Naive thymus-derived CD4-positive, alpha-beta T cell (primary cell): ENCODE data around the gene THUMPD3. TPM values are rescaled to one million over a fixed set of nuclear protein-coding genes. Genes with fewer than 3 reads are reported as not detected.

ENCODE experiments used
- ATAC-seq: fragments of 150-1000 bp; cut with Tn5 transposase; 2 replicates; pipeline ENCODE4 v1.10.0; 2021; ENCODE audit warnings: mild to moderate bottlenecking, moderate library complexity
- CTCF ChIA-PET: fragments of 350-600 bp; sonication (Branson Sonifier 250); formaldehyde crosslinking; loops from one replicate; lab custom pipeline; 2021; ENCODE audit warnings: antibody characterized with exemption; lab: Charles Lee
- POLR2A ChIA-PET: fragments of 350-600 bp; sonication (Branson Sonifier 250); formaldehyde crosslinking; loops from one replicate; lab custom pipeline; 2021; ENCODE audit warnings: antibody characterized with exemption, inconsistent platforms; lab: Charles Lee
- DNase-seq, 9 donors: peaks; one replicate each; pipeline versions ENCODE4 v3.0.0 to v3.0.0-alpha.2; 2020 to 2022; ENCODE audit warnings: mixed read lengths in 1 of 9
- H3K27ac ChIP-seq: one replicate; pipeline ENCODE4 v1.7.0; 2013; ENCODE audit warnings: mild to moderate bottlenecking, low read depth, low read length, moderate library complexity
- H3K27me3 ChIP-seq, 2 donors: one replicate each; pipeline ENCODE4 v1.7.0; 2013; ENCODE audit warnings: low read length in 2 of 2, mild to moderate bottlenecking in 2 of 2, moderate library complexity in 2 of 2; ENCODE audit not compliant: control insufficient read depth in 2 of 2, insufficient read depth in 2 of 2
- H3K36me3 ChIP-seq, 3 experiments: 1 replicate in 2 of 3; 2 replicates in 1 of 3; pipeline ENCODE4 v1.7.0; 2013; ENCODE audit warnings: low read length in 3 of 3, mild to moderate bottlenecking in 3 of 3, moderate library complexity in 1 of 3; ENCODE audit not compliant: insufficient read depth in 3 of 3, control insufficient read depth in 2 of 3
- H3K4me1 ChIP-seq, 2 donors: one replicate each; pipeline ENCODE4 v1.7.0; 2013; ENCODE audit warnings: low read length in 2 of 2, mild to moderate bottlenecking in 2 of 2, moderate library complexity in 1 of 2; ENCODE audit not compliant: control insufficient read depth in 2 of 2, insufficient read depth in 2 of 2
- H3K4me3 ChIP-seq: 2 replicates; pipeline ENCODE4 v1.7.0; 2013; ENCODE audit warnings: mild to moderate bottlenecking, low read length
- H3K9me3 ChIP-seq, 3 experiments: 1 replicate in 2 of 3; 2 replicates in 1 of 3; pipeline ENCODE4 v1.7.0; 2013; ENCODE audit warnings: low read length in 3 of 3; ENCODE audit not compliant: control insufficient read depth in 2 of 3
- H3K27ac Mint-ChIP-seq, 9 donors: one replicate each; pipeline ENCODE4 v1.8.0; 2020 to 2022; ENCODE audit warnings: mixed read lengths in 9 of 9, mild to moderate bottlenecking in 8 of 9, moderate library complexity in 5 of 9, inconsistent platforms in 2 of 9
- H3K27me3 Mint-ChIP-seq, 5 donors: one replicate each; pipeline ENCODE4 v1.8.0; 2021 to 2022; ENCODE audit warnings: mixed read lengths in 5 of 5, mild to moderate bottlenecking in 1 of 5
- H3K36me3 Mint-ChIP-seq, 5 donors: one replicate each; pipeline ENCODE4 v1.8.0; 2020 to 2022; ENCODE audit warnings: mixed read lengths in 5 of 5, mild to moderate bottlenecking in 3 of 5, inconsistent platforms in 1 of 5
- H3K4me1 Mint-ChIP-seq, 7 donors: one replicate each; pipeline ENCODE4 v1.8.0; 2020 to 2022; ENCODE audit warnings: mixed read lengths in 7 of 7, mild to moderate bottlenecking in 3 of 7, inconsistent platforms in 1 of 7
- H3K4me3 Mint-ChIP-seq, 10 donors: one replicate each; pipeline ENCODE4 v1.8.0; 2020 to 2022; ENCODE audit warnings: mild to moderate bottlenecking in 10 of 10, mixed read lengths in 10 of 10, moderate library complexity in 6 of 10, inconsistent platforms in 2 of 10
- H3K9me3 Mint-ChIP-seq, 11 donors: one replicate each; pipeline ENCODE4 v1.8.0; 2020 to 2022; ENCODE audit warnings: mixed read lengths in 11 of 11, mild to moderate bottlenecking in 4 of 11, inconsistent platforms in 1 of 11, moderate library complexity in 1 of 11
- intact Hi-C, 2 donors: fragments of 100-400 bp; cut with micrococcal nuclease; formaldehyde crosslinking; loops; one replicate each; pipeline ENCODE4 v1.15.1; 2023
- polyA plus RNA-seq, 2 donors: library from polyadenylated mRNA; unstranded; fragments of 300-500 nt; fragmentation: Illumina TruSeq; gene quantifications; one replicate each; pipeline ENCODE4 v1.2.3, GENCODE V29; 2021
- total RNA-seq, 6 experiments: library from RNA in 5 of 6; stranded (reverse) in 5 of 6; gene quantifications; 1 replicate in 5 of 6; 2 replicates in 1 of 6; pipeline ENCODE4 v1.2.3 and lab custom pipeline; 2021 to 2026

Gene THUMPD3, protein sequence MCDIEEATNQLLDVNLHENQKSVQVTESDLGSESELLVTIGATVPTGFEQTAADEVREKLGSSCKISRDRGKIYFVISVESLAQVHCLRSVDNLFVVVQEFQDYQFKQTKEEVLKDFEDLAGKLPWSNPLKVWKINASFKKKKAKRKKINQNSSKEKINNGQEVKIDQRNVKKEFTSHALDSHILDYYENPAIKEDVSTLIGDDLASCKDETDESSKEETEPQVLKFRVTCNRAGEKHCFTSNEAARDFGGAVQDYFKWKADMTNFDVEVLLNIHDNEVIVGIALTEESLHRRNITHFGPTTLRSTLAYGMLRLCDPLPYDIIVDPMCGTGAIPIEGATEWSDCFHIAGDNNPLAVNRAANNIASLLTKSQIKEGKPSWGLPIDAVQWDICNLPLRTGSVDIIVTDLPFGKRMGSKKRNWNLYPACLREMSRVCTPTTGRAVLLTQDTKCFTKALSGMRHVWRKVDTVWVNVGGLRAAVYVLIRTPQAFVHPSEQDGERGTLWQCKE
- total RNA-seq = 10 to 100 TPM; 39.4 to 54.8 (median 42.4) TPM
- 10 to 100 TPM; 24.1 to 25.9 TPM for polyA plus RNA-seq
- 36.7 reads per million, percentile 64 among the genes with 10 or more reads in this experiment for total RNA-seq (lab: John Stamatoyannopoulos, UW)

DNA sequence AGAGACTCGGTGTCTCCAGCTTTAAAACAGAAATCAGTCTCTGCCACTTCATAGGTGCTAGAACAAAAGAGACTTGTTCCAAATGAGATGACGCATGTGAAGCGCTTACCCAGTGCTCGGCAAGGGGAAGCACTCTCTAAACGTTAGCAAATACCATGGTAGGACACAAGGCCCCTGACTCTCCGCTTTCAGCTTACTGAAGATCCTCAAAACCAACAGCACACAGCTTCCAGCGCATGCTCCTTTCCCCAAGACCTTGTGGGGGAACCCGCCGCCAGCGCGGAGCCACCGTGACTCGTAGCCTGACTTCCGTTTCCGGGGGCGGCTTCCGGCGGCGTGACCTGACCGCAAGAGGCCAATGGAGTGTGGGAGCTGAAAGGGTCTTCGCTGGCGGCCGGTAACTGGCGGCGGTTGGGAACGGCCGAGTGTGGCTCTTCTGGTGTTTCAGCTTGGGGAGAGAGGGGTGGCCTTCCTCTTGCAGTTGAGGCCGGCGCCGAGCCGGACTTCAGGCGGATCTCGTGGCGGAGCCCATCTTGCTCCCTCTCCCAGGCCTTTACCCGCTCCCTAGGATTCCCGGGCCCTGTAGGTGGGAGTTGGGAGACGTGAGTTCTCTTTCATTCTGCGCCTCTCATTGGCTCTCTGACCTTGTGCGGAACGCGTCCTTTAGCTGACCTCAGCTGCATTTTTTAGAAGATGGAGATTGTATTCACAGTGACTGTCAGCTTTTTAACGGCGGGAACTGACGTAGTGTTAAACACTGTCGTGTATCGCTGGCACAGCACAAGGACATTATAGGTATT is at the start of gene THUMPD3:
Gene THUMPD3 (plus strand): TSS at position 324 of the 800 bp plus-strand sequence. CDS start 2,015 bp downstream, outside the sequence.
- peaks cover 0 to 22% (median 12%) of the 10 kb centered on the region in 5 donors for H3K36me3 Mint-ChIP-seq
- H3K4me1 Mint-ChIP-seq = peaks cover 0 to 44% (median 30%) of the 10 kb centered on the region in 7 donors
- peak within 1 kb of the TSS; percentile 96 to 100 (median 98) for H3K27ac Mint-ChIP-seq
- Histone ChIP-seq H3K9me3 (no peaks in the 10 kb centered on the region), H3K27me3 (no peaks in the 10 kb centered on the region), H3K4me3 (peak within 1 kb of the TSS; percentile 99), H3K27ac (peak within 1 kb of the TSS; percentile 85), H3K4me1 (peaks cover 7 to 14% of the 10 kb centered on the region in 2 donors), H3K36me3 (peaks cover 10 to 25% (median 14%) of the 10 kb centered on the region in 3 experiments)
- ATAC-seq = peak; percentile 94
- POLR2A ChIA-PET = interaction anchor here (0.6 to 8.1 kb wide), 18 partner anchors 10 to 528 kb away, joined by 3 to 150 read pairs (median 5); partner anchors contain the start of genes MTMR14 and SETD5
- H3K4me3 Mint-ChIP-seq = peak within 1 kb of the TSS; percentile 94 to 100 (median 98)
- H3K9me3 Mint-ChIP-seq = peaks cover 0 to 2% (median 0%) of the 10 kb centered on the region in 11 donors
- H3K27me3 Mint-ChIP-seq = peaks cover 0 to 3% (median 0%) of the 10 kb centered on the region in 5 donors
- intact Hi-C loops = loop anchor here (1.0 to 10.0 kb wide), 11 partner anchors 10 to 572 kb away; partner anchors contain the start of genes MTMR14 (in 2 of the 2), RAD18 (in 2 of the 2), BRPF1 (in 1 of the 2) and CRELD1 (in 1 of the 2)
- CTCF ChIA-PET = interaction anchor here (1.5 to 2.5 kb wide), 3 partner anchors 9 to 61 kb away, joined by 3 to 15 read pairs (median 10); partner anchors contain the start of gene SETD5
- DNase-seq = peak; percentile 77 to 97 (median 85)

- H3K36me3 ChIP-seq = no peaks in the 10 kb centered on the region
- H3K4me1 Mint-ChIP-seq = peaks cover 0 to 1% (median 0%) of the 10 kb centered on the region in 7 donors
- no peak overlapping the region for H3K4me3 ChIP-seq
- no peak overlapping the region for H3K27ac ChIP-seq
- DNase-seq (no peak), ATAC-seq (no peak)
- intact Hi-C loops = no loop called here
- H3K4me1 ChIP-seq = no peaks in the 10 kb centered on the region
- H3K36me3 Mint-ChIP-seq = no peaks in the 10 kb centered on the region
- no peaks in the 10 kb centered on the region for H3K9me3 ChIP-seq
- H3K27me3 Mint-ChIP-seq = peaks cover 4 to 14% (median 8%) of the 10 kb centered on the region in 5 donors
- POLR2A ChIA-PET = no interaction called here
- H3K27me3 ChIP-seq = no peaks in the 10 kb centered on the region
- no peaks in the 10 kb centered on the region for H3K9me3 Mint-ChIP-seq
- no peak overlapping the region for H3K4me3 Mint-ChIP-seq
- CTCF ChIA-PET = no interaction called here
- H3K27ac Mint-ChIP-seq = no peak overlapping the region
Observed at GRCh38 chr3:9314796-9315195, 48.1 kb upstream of the THUMPD3 start.

DNA sequence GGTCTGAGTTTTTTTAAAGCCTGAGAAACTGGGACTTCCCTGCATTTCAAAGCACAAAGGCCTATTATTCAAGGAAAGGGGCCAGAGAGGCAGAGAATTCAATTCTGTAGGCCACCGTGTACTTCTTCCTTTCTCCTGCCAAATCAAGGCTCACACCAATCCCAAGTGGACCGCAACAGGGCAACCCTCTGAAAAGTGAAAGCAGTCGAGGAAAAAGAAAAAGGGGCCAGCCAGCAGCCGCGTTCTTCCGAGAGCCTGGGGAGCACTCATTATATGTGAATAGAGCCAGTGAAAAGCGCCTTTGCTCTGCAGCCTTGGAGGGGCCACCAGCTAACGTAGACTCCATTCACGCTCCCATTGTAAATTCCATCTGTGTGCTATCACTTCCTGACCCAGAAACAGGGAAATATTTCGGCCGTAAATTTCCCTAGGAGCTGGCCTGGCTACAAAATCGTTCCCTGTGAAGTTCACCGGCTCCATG is 45.9 kb upstream of the THUMPD3 start:
- ATAC-seq (no peak), DNase-seq (no peak)
- no peaks in the 10 kb centered on the region for H3K9me3 Mint-ChIP-seq
- no peak overlapping the region for H3K27ac ChIP-seq
- peaks cover 4 to 14% (median 8%) of the 10 kb centered on the region in 5 donors for H3K27me3 Mint-ChIP-seq
- H3K4me3 Mint-ChIP-seq = no peak overlapping the region
- H3K9me3 ChIP-seq = no peaks in the 10 kb centered on the region
- no peaks in the 10 kb centered on the region for H3K4me1 Mint-ChIP-seq
- ChIA-PET CTCF (interaction anchor here (1.4 kb wide), 1 partner anchor 13 kb away, joined by 3 read pairs; no protein-coding TSS in a partner anchor), POLR2A (no interaction called here)
- H3K36me3 ChIP-seq = no peaks in the 10 kb centered on the region
- H3K27ac Mint-ChIP-seq = no peak overlapping the region
- no peaks in the 10 kb centered on the region for H3K27me3 ChIP-seq
- no peaks in the 10 kb centered on the region for H3K4me1 ChIP-seq
- H3K36me3 Mint-ChIP-seq = no peaks in the 10 kb centered on the region
- intact Hi-C loops = no loop called here
- H3K4me3 ChIP-seq = no peak overlapping the region

GRCh38 chr3:9322780-9323179 is 40.1 kb upstream of the THUMPD3 start:
- Mint-ChIP-seq H3K27ac (no peak overlapping the region), H3K27me3 (peaks cover 0 to 2% (median 0%) of the 10 kb centered on the region in 5 donors), H3K4me3 (no peak overlapping the region), H3K4me1 (no peaks in the 10 kb centered on the region), H3K36me3 (peaks cover 0 to 4% (median 0%) of the 10 kb centered on the region in 5 donors), H3K9me3 (no peaks in the 10 kb centered on the region)
- CTCF ChIA-PET = no interaction called here
- no peaks in the 10 kb centered on the region for H3K36me3 ChIP-seq
- H3K27me3 ChIP-seq = no peaks in the 10 kb centered on the region
- DNase-seq (no peak), ATAC-seq (no peak)
- no peaks in the 10 kb centered on the region for H3K9me3 ChIP-seq
- POLR2A ChIA-PET = no interaction called here
- no peak overlapping the region for H3K27ac ChIP-seq
- intact Hi-C loops = no loop called here
- no peak overlapping the region for H3K4me3 ChIP-seq
- H3K4me1 ChIP-seq = no peaks in the 10 kb centered on the region

DNA sequence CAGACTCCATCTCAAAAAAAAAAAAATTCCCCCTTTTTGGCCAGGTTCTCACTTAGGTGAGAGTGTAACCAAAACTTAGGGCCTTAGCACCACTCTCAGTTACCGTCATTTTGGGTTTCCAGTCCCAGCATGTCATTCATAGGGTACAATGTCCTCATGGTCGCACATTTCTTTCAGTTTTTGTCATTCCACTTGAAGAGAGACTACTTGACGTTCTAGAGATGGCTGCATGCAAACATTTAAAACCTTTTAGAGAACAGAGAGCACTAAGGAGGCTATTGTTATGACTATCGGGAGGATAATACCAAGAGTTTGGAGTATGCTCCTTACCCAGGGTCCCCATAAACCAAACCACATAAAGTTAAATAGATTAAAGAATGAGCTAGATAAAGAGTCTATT is 37.9 kb upstream of the THUMPD3 start:
- no peaks in the 10 kb centered on the region for H3K36me3 ChIP-seq
- CTCF ChIA-PET = no interaction called here
- Mint-ChIP-seq H3K27me3 (peaks cover 0 to 9% (median 5%) of the 10 kb centered on the region in 5 donors), H3K9me3 (no peaks in the 10 kb centered on the region), H3K4me3 (no peak overlapping the region), H3K27ac (no peak overlapping the region), H3K36me3 (peaks cover 0 to 8% (median 0%) of the 10 kb centered on the region in 5 donors), H3K4me1 (no peaks in the 10 kb centered on the region)
- no peaks in the 10 kb centered on the region for H3K27me3 ChIP-seq
- H3K4me3 ChIP-seq = no peak overlapping the region
- DNase-seq = no peak
- H3K27ac ChIP-seq = no peak overlapping the region
- no peaks in the 10 kb centered on the region for H3K9me3 ChIP-seq
- H3K4me1 ChIP-seq = no peaks in the 10 kb centered on the region
- POLR2A ChIA-PET = no interaction called here
- ATAC-seq = no peak
- intact Hi-C loops = no loop called here

GRCh38 chr3:9327578-9327977 is 35.3 kb upstream of the THUMPD3 start:
- Mint-ChIP-seq H3K36me3 (peaks cover 0 to 16% (median 3%) of the 10 kb centered on the region in 5 donors), H3K27ac (no peak overlapping the region)

More at GRCh38 chr3:9327578-9327977, 35.3 kb upstream of the THUMPD3 start:
- Histone ChIP-seq H3K36me3 (no peaks in the 10 kb centered on the region), H3K4me3 (no peak overlapping the region), H3K4me1 (no peaks in the 10 kb centered on the region), H3K27me3 (no peaks in the 10 kb centered on the region), H3K27ac (no peak overlapping the region), H3K9me3 (no peaks in the 10 kb centered on the region)
- POLR2A ChIA-PET = no interaction called here
- Mint-ChIP-seq H3K4me1 (no peaks in the 10 kb centered on the region), H3K4me3 (no peak overlapping the region), H3K9me3 (peaks cover 0 to 9% (median 0%) of the 10 kb centered on the region in 11 donors), H3K27me3 (peaks cover 0 to 12% (median 7%) of the 10 kb centered on the region in 5 donors)
- CTCF ChIA-PET = no interaction called here
- ATAC-seq = no peak
- intact Hi-C loops = no loop called here
- DNase-seq = no peak
